Brain microvascular endothelial cell (primary cell): ENCODE data around the gene CXCR4.
A peak's percentile ranks its signal among the peaks of the same experiment; 100 is the strongest.

ENCODE experiments used
- DNase-seq: peaks from one replicate; pipeline ENCODE4 v3.0.0-alpha.2; 2020
- H3K27ac ChIP-seq: fragments of 250-450 bp; sonication (Bioruptor Pico); 2 replicates; pipeline ENCODE4 v1.5.1; 2020; ENCODE audit warnings: mild to moderate bottlenecking, moderate library complexity
- H3K27me3 ChIP-seq: fragments of 250-450 bp; sonication (Bioruptor Pico); replicated peaks from 2 replicates; pipeline ENCODE4 v1.5.1; 2020; ENCODE audit warnings: mild to moderate bottlenecking
- H3K36me3 ChIP-seq: fragments of 250-450 bp; sonication (Bioruptor Pico); replicated peaks from 2 replicates; pipeline ENCODE4 v1.5.1; 2020; ENCODE audit warnings: mild to moderate bottlenecking
- H3K4me3 ChIP-seq: 2 replicates; pipeline ENCODE4 v1.5.1; 2011; ENCODE audit warnings: low read depth, mild to moderate bottlenecking, control low read depth, low read length, moderate library complexity
- in situ Hi-C: cut with HindIII; loops from 2 replicates; pipeline ENCODE4 v1.10.0; 2017; ENCODE audit warnings: low sequenced_read_pairs, low pct_ligation_motif_present
- TF ChIP-seq, protein P1 (sequence below): IDR thresholded peaks from 2 replicates; pipeline ENCODE4 v1.5.1; 2011; ENCODE audit warnings: low read depth, mild to moderate bottlenecking, moderate library complexity, low read length, control low read depth, inconsistent platforms; ENCODE audit errors: missing control alignments

The CXCR4 gene

GRCh38 chr2:136121204-136121910 lies 3.4 kb upstream of the CXCR4 start:
- in situ Hi-C loops = no loop called here

DNA sequence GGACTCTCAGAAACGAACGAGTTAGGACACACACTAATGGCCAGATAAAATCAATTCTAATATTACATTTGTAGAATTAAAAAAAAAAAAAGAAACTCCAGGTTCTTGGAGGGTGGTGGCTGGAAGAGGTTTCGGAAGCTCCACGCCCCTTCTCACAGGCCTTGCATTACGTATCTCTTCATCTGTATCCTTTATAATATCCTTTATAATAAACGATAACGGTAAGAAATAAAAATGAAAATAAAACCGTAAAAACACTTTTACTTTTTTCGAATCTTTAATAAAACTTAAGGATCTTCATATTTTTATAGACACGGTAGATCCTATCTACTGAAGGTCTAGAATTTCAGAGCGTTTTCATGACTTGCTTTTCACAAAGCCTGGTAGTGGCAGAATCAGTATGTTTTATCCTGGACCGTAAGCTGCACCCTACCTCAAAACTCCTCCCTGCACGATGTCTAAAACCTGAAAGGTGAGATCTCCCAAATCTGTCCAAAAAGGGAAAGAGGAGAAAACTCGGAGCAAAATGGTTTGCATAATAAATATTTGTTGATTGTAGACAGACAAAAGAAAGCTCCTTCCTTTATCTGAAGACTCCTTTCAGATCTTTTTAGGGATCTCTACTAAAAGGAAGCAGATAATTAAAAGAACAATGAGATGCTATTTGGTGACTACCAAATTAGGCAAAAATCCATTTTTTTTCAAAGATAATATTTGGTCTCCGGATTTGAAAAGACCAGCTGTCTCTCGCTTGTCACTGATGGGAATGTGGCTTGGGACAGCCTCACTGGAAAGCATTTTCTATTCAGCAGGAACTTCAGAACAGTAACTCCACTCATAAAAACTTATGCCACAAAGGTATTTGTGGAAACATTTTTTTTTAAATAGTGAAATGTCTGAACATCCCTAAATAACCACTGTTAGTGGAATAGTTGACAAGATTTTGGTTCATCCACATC lies 2.0 kb upstream of the CXCR4 start:
- Histone ChIP-seq H3K27me3 (peaks cover 36% of the 10 kb centered on the region), H3K36me3 (no peaks in the 10 kb centered on the region), H3K4me3 (no peak overlapping the region), H3K27ac (no peak overlapping the region)
- in situ Hi-C loops = no loop called here
- TF ChIP-seq, protein P1, sequence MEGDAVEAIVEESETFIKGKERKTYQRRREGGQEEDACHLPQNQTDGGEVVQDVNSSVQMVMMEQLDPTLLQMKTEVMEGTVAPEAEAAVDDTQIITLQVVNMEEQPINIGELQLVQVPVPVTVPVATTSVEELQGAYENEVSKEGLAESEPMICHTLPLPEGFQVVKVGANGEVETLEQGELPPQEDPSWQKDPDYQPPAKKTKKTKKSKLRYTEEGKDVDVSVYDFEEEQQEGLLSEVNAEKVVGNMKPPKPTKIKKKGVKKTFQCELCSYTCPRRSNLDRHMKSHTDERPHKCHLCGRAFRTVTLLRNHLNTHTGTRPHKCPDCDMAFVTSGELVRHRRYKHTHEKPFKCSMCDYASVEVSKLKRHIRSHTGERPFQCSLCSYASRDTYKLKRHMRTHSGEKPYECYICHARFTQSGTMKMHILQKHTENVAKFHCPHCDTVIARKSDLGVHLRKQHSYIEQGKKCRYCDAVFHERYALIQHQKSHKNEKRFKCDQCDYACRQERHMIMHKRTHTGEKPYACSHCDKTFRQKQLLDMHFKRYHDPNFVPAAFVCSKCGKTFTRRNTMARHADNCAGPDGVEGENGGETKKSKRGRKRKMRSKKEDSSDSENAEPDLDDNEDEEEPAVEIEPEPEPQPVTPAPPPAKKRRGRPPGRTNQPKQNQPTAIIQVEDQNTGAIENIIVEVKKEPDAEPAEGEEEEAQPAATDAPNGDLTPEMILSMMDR = no peak
- DNase-seq = no peak

More at GRCh38 chr2:136121204-136121910, 3.4 kb upstream of the CXCR4 start:
- TF ChIP-seq, protein P1 = no peak
- DNase-seq = no peak
- Histone ChIP-seq H3K27ac (no peak overlapping the region), H3K36me3 (no peaks in the 10 kb centered on the region), H3K4me3 (no peak overlapping the region), H3K27me3 (peaks cover 32% of the 10 kb centered on the region)

DNA sequence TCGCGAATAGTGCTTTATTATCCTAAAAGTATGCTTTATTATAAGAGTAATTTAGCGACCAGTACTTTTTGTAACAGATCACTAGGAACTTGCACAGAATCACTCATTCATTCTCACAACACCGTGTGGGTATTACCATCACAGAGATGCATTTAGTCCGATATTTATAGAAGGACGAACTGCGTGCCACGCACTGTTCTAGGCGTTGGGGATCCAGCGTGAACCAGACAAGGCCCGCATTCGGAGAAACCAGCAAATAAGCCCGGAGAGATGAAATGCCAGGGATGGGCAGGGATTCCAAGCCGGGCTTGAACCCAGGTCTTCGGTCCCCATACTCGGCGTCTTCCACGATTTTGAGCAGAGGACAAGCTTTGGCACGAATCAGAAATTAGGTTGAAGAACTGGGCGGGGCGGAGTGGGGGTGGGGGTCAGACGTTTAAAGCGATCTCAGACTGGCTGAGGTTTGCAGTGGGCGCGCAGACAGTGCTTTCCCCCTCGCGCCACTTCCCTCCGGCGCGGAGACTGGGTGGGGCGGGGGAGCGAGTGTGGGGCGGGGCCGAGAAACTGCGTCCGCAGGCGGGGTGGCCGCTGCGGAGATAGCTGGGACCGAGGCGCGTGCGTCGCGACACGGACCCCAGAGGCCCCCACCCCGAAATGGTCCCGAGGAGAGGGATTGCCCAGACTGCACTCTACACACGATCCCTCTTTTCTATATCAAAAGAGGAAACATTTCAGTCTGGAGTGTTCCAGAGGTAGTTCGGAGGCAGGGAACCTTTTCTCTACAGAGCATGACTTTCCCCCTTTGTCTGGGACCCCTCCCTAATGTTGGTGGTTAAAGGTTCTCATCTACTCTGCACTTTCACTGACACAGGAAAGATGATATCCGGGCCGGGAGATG lies 1.1 kb upstream of the CXCR4 start:
- Histone ChIP-seq H3K27me3 (peaks cover 40% of the 10 kb centered on the region), H3K36me3 (no peaks in the 10 kb centered on the region), H3K4me3 (peak overlapping the region; percentile 31), H3K27ac (no peak overlapping the region)
- in situ Hi-C loops = no loop called here
- TF ChIP-seq, protein P1 = no peak
- no peak for DNase-seq

GRCh38 chr2:136117391-136117841 lies 533 bp downstream of the CXCR4 start:
- peak; percentile 16 for DNase-seq
- Histone ChIP-seq H3K27me3 (peaks cover 45% of the 10 kb centered on the region), H3K4me3 (peak overlapping the region; percentile 32), H3K36me3 (no peaks in the 10 kb centered on the region), H3K27ac (no peak overlapping the region)
- TF ChIP-seq, protein P1 = peak; percentile 18
- in situ Hi-C loops = no loop called here

DNA sequence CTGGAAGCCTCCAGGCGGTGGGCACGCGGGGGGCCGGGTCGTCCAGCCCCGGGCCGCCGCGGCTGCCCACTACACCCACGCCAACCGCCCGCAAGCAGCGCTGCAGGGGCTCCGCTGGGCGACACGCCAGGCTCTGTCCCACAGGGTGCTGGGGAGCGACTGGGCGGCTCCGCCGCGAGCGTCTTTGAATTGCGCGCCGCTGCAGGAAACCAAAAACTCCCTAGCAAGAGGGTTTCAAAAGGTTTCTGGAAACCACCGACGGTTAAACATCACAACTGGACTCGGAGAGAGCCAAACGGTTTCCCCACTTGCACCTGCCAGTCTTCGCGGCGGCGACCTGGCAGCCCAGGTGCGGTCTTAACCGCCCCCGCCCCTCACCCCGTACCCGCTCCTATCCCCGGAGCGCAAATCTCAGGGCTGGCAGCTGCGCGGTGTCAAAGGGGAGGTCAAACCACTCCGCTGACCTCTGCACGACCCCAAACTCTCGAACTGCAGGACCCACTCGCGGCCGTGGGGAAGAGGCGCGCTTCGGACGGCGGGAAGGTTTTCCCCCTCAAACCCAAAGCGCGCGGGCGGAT lies 1.0 kb downstream of the CXCR4 start:
- Histone ChIP-seq H3K36me3 (no peaks in the 10 kb centered on the region), H3K4me3 (peak overlapping the region; percentile 32), H3K27me3 (peaks cover 45% of the 10 kb centered on the region), H3K27ac (no peak overlapping the region)
- DNase-seq = no peak
- TF ChIP-seq, protein P1 = no peak
- in situ Hi-C loops = no loop called here
